SH-SY5Y (cell line): ENCODE data around the gene FATE1.

Experiments
- GATA2 ChIP-seq: IDR thresholded peaks from 2 replicates; pipeline ENCODE4 v1.6.1; 2011; ENCODE audit warnings: mild to moderate bottlenecking, low read depth, low read length
- GATA3 ChIP-seq: IDR thresholded peaks from 2 replicates; pipeline ENCODE4 v1.6.1; 2011; ENCODE audit warnings: low read depth, mild to moderate bottlenecking, low read length, moderate library complexity

- no peak for TF ChIP-seq GATA2
- no peak for TF ChIP-seq GATA3
These were observed 49.2 kb downstream of the FATE1 start for GRCh38 chrX:151765026-151765425.
